GM19193 (cell line): ENCODE results near the gene HTT-AS.

Experiments used
- POLR2A ChIP-seq: IDR thresholded peaks from 4 replicates; pipeline ENCODE4 v1.6.1; 2011; ENCODE audit not compliant: insufficient read depth, insufficient read length; ENCODE audit errors: extremely low read depth

The HTT-AS gene

GRCh38 chr4:3073158-3074077 lies 920 bp downstream of the HTT-AS start:
- TF ChIP-seq POLR2A, result peak; percentile 52

- no peak for TF ChIP-seq POLR2A
Measured at GRCh38 chr4:3071811-3072210, 2.5 kb downstream of the HTT-AS start.

- TF ChIP-seq POLR2A, result no peak
Measured at GRCh38 chr4:3070709-3071500, 3.4 kb downstream of the HTT-AS start.

GRCh38 chr4:3069661-3070199 lies 4.6 kb downstream of the HTT-AS start:
- no peak for TF ChIP-seq POLR2A

GRCh38 chr4:3067473-3068001 lies 6.8 kb downstream of the HTT-AS start:
- no peak for TF ChIP-seq POLR2A

GRCh38 chr4:3066836-3067400 lies 7.4 kb downstream of the HTT-AS start:
- no peak for TF ChIP-seq POLR2A

GRCh38 chr4:3065551-3065950 lies 8.8 kb downstream of the HTT-AS start:
- no peak for TF ChIP-seq POLR2A

GRCh38 chr4:3062471-3062870 lies 11.9 kb downstream of the HTT-AS start:
- no peak for TF ChIP-seq POLR2A

- TF ChIP-seq POLR2A, result no peak
Measured at GRCh38 chr4:3060946-3061345, 13.4 kb downstream of the HTT-AS start.

GRCh38 chr4:3059943-3060342 lies 14.4 kb downstream of the HTT-AS start:
- no peak for TF ChIP-seq POLR2A

GRCh38 chr4:3054169-3054759 lies 20.1 kb downstream of the HTT-AS start:
- TF ChIP-seq POLR2A, result no peak

- peak; percentile 43 for TF ChIP-seq POLR2A
Measured at GRCh38 chr4:3047464-3048286, 26.7 kb downstream of the HTT-AS start.

- no peak for TF ChIP-seq POLR2A
Measured at GRCh38 chr4:3046623-3047022, 27.7 kb downstream of the HTT-AS start.

- TF ChIP-seq POLR2A, result no peak
Measured at GRCh38 chr4:3046162-3046561, 28.2 kb downstream of the HTT-AS start.
